GM10266 (cell line): ENCODE data around the gene KRTAP2-3.

Source experiments
- DNase-seq: peaks from one replicate; pipeline ENCODE4 v3.0.0; 2012; ENCODE audit errors: extremely low spot score
- CTCF ChIP-seq: IDR thresholded peaks from 2 replicates; pipeline ENCODE4 v1.5.1; 2012; ENCODE audit warnings: mild to moderate bottlenecking, low read depth; ENCODE audit not compliant: control insufficient read depth, insufficient read depth; ENCODE audit errors: missing control alignments

Gene KRTAP2-3

GRCh38 chr17:41013181-41013580 lies 46.7 kb downstream of the KRTAP2-3 start:
- no peak for DNase-seq
- TF ChIP-seq CTCF = no peak

- no peak for TF ChIP-seq CTCF
- DNase-seq = no peak
Observed at GRCh38 chr17:41012326-41013120, 47.4 kb downstream of the KRTAP2-3 start.

- DNase-seq = no peak
- TF ChIP-seq CTCF = no peak
Observed at GRCh38 chr17:41010441-41010840, 49.5 kb downstream of the KRTAP2-3 start.

GRCh38 chr17:41009936-41010335 lies 50.0 kb downstream of the KRTAP2-3 start:
- DNase-seq = no peak
- no peak for TF ChIP-seq CTCF

GRCh38 chr17:41009301-41009760 lies 50.6 kb downstream of the KRTAP2-3 start:
- DNase-seq = no peak
- no peak for TF ChIP-seq CTCF
